KMS-11 (cell line): ENCODE results near the gene OSBPL8.

Experiments used
- H2AFZ ChIP-seq: fragments of 200-600 bp; sonication (generic); 2 replicates; pipeline ENCODE4 v1.6.1; 2016; ENCODE audit warnings: antibody characterized with exemption, mixed run types, low read depth
- H3K27ac ChIP-seq: fragments of 200-600 bp; sonication (generic); 2 replicates; pipeline ENCODE4 v1.6.1; 2016; ENCODE audit warnings: mild to moderate bottlenecking, mixed run types
- H3K27me3 ChIP-seq: fragments of 200-600 bp; sonication (generic); 2 replicates; pipeline ENCODE4 v1.6.1; 2017; ENCODE audit warnings: mild to moderate bottlenecking, low read depth, mixed run types, moderate library complexity; ENCODE audit not compliant: insufficient read depth
- H3K36me3 ChIP-seq: fragments of 200-600 bp; sonication (generic); 2 replicates; pipeline ENCODE4 v1.6.1; 2017; ENCODE audit warnings: mild to moderate bottlenecking, mixed run types; ENCODE audit not compliant: insufficient read depth
- H3K4me1 ChIP-seq: fragments of 200-600 bp; sonication (generic); 2 replicates; pipeline ENCODE4 v1.6.1; 2016; ENCODE audit warnings: mild to moderate bottlenecking, low read depth, mixed run types; ENCODE audit not compliant: poor library complexity, severe bottlenecking
- H3K4me2 ChIP-seq: fragments of 200-600 bp; sonication (generic); 2 replicates; pipeline ENCODE4 v1.7.0; 2016; ENCODE audit warnings: mild to moderate bottlenecking, mixed run types
- H3K4me3 ChIP-seq: fragments of 200-600 bp; sonication (generic); IDR thresholded peaks from 2 replicates; pipeline ENCODE4 v1.6.1; 2017; ENCODE audit warnings: low read depth, low read length, mixed read lengths; ENCODE audit not compliant: insufficient read depth
- H3K79me2 ChIP-seq: fragments of 200-600 bp; sonication (generic); 2 replicates; pipeline ENCODE4 v1.6.1; 2016; ENCODE audit warnings: low read depth, mixed run types; ENCODE audit not compliant: insufficient read depth
- H3K9ac ChIP-seq: fragments of 200-600 bp; sonication (generic); 2 replicates; pipeline ENCODE4 v1.6.1; 2016; ENCODE audit warnings: mild to moderate bottlenecking, mixed run types
- H4K20me1 ChIP-seq: fragments of 200-600 bp; sonication (generic); 2 replicates; pipeline ENCODE4 v1.6.1; 2016; ENCODE audit warnings: mild to moderate bottlenecking, mixed run types; ENCODE audit not compliant: insufficient read depth
- CTCF ChIP-seq: fragments of 200-600 bp; sonication (generic); conservative IDR thresholded peaks from 2 replicates; pipeline ENCODE4 v1.6.1; 2017; ENCODE audit warnings: low read depth, mild to moderate bottlenecking, antibody characterized with exemption, low read length, moderate library complexity, mixed read lengths

Gene OSBPL8

GRCh38 chr12:76341436-76342030 is 218.0 kb downstream of the OSBPL8 start:
- no peak overlapping the region for H2AFZ ChIP-seq
- no peaks in the 10 kb centered on the region for H3K27me3 ChIP-seq
- H4K20me1 ChIP-seq = no peaks in the 10 kb centered on the region
- H3K9ac ChIP-seq = no peak overlapping the region
- H3K4me3 ChIP-seq = no peak overlapping the region
- peaks cover under 1% of the 10 kb centered on the region for H3K4me1 ChIP-seq
- no peak overlapping the region for H3K4me2 ChIP-seq
- no peak for TF ChIP-seq CTCF
- H3K79me2 ChIP-seq = no peaks in the 10 kb centered on the region
- H3K36me3 ChIP-seq = no peaks in the 10 kb centered on the region
- no peak overlapping the region for H3K27ac ChIP-seq

GRCh38 chr12:76340680-76341435 is 218.7 kb downstream of the OSBPL8 start:
- Histone ChIP-seq H3K27ac (no peak overlapping the region), H3K4me3 (no peak overlapping the region), H4K20me1 (no peaks in the 10 kb centered on the region), H3K36me3 (no peaks in the 10 kb centered on the region), H3K27me3 (no peaks in the 10 kb centered on the region), H3K9ac (no peak overlapping the region), H2AFZ (no peak overlapping the region), H3K79me2 (no peaks in the 10 kb centered on the region), H3K4me2 (no peak overlapping the region), H3K4me1 (no peaks in the 10 kb centered on the region)
- TF ChIP-seq CTCF = no peak

GRCh38 chr12:76337583-76337982 is 222.0 kb downstream of the OSBPL8 start:
- TF ChIP-seq CTCF = no peak
- Histone ChIP-seq H3K79me2 (no peaks in the 10 kb centered on the region), H4K20me1 (no peaks in the 10 kb centered on the region), H3K36me3 (no peaks in the 10 kb centered on the region), H3K9ac (no peak overlapping the region), H3K4me3 (no peak overlapping the region), H3K4me1 (no peaks in the 10 kb centered on the region), H3K27me3 (no peaks in the 10 kb centered on the region), H3K4me2 (no peak overlapping the region), H2AFZ (no peak overlapping the region), H3K27ac (no peak overlapping the region)

- Histone ChIP-seq H3K4me2 (no peak overlapping the region), H3K9ac (no peak overlapping the region), H2AFZ (no peak overlapping the region), H3K27me3 (no peaks in the 10 kb centered on the region), H3K36me3 (no peaks in the 10 kb centered on the region), H4K20me1 (no peaks in the 10 kb centered on the region), H3K27ac (no peak overlapping the region), H3K4me1 (no peaks in the 10 kb centered on the region), H3K79me2 (no peaks in the 10 kb centered on the region), H3K4me3 (no peak overlapping the region)
- TF ChIP-seq CTCF = no peak
Measured at GRCh38 chr12:76332606-76333005, 227.0 kb downstream of the OSBPL8 start.
